Activated naive CD8-positive, alpha-beta T cell treated with anti-CD3 and anti-CD28 coated beads, Interleukin-2, amount 10 ng/mL, durations not matched to agents 7 days and 5 days (primary cell): ENCODE data around the gene EFCAB9. TPM values are rescaled to one million over a fixed set of nuclear protein-coding genes. Genes with fewer than 3 reads are reported as not detected.
"Not testable (repeated sequence)": the region's sequence is repeated elsewhere in the genome, so short reads cannot be mapped to it uniquely, and the experiment has no call there.

Source experiments
- ATAC-seq: fragments of 150-1000 bp; cut with Tn5 transposase; one replicate; pipeline ENCODE4 v1.10.0; 2021; ENCODE audit warnings: low read depth, moderate library complexity
- POLR2A ChIA-PET: fragments of 350-600 bp; sonication (Branson Sonifier 250); formaldehyde crosslinking; loops from one replicate; lab custom pipeline; 2021; ENCODE audit warnings: antibody characterized with exemption; lab: Charles Lee
- DNase-seq: peaks from one replicate; pipeline ENCODE4 v3.0.0; 2021
- H3K27ac Mint-ChIP-seq: one replicate; pipeline ENCODE4 v1.8.0; 2022; ENCODE audit warnings: mild to moderate bottlenecking, mixed read lengths
- H3K27me3 Mint-ChIP-seq: one replicate; pipeline ENCODE4 v1.8.0; 2022; ENCODE audit warnings: mild to moderate bottlenecking, moderate library complexity, mixed read lengths
- H3K36me3 Mint-ChIP-seq: one replicate; pipeline ENCODE4 v1.8.0; 2021; ENCODE audit warnings: mild to moderate bottlenecking, mixed read lengths
- H3K4me1 Mint-ChIP-seq: one replicate; pipeline ENCODE4 v1.8.0; 2021; ENCODE audit warnings: mixed read lengths
- H3K4me3 Mint-ChIP-seq: one replicate; pipeline ENCODE4 v1.8.0; 2022; ENCODE audit warnings: mild to moderate bottlenecking, moderate library complexity, mixed read lengths
- H3K9me3 Mint-ChIP-seq: one replicate; pipeline ENCODE4 v1.8.0; 2021; ENCODE audit warnings: mixed read lengths
- total RNA-seq, 2 experiments: library from RNA; stranded (reverse); gene quantifications; one replicate each; pipeline ENCODE4 v1.2.3, GENCODE V29; 2021

EFCAB9 gene
- total RNA-seq, 2 experiments from 2014 or later = not detected

DNA sequence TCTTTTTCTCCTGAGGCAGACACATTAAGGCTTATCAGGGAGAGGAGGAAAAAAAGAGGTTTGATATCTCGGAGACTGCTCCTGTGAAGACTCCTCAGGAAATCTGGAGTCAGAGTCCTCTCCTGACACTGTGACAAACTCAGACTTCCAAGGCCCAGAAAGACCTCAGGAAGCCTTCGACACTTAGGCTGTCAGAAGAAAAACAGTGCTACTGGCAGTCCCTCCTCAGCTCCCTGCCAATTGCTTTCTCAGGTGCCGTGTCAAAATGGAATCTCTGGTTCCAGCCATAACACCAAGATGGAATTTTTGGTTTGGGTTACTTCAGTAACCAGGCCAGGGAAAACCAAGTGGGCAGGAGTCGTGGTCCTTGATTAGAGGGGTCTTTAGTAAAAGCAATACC is 10.1 kb upstream of the EFCAB9 start:
- DNase-seq = peak; percentile 19
- H3K4me3 Mint-ChIP-seq = peak overlapping the region; percentile 97
- no peaks in the 10 kb centered on the region for H3K9me3 Mint-ChIP-seq
- peaks cover 47% of the 10 kb centered on the region for H3K4me1 Mint-ChIP-seq
- H3K36me3 Mint-ChIP-seq = peaks cover 45% of the 10 kb centered on the region
- ATAC-seq = no peak
- POLR2A ChIA-PET = interaction anchor here (1.7 to 8.2 kb wide), 3 partner anchors 8 to 71 kb away, joined by 3 to 407 read pairs (median 156); no protein-coding TSS in a partner anchor
- peak overlapping the region; percentile 94 for H3K27ac Mint-ChIP-seq
- no peaks in the 10 kb centered on the region for H3K27me3 Mint-ChIP-seq

DNA sequence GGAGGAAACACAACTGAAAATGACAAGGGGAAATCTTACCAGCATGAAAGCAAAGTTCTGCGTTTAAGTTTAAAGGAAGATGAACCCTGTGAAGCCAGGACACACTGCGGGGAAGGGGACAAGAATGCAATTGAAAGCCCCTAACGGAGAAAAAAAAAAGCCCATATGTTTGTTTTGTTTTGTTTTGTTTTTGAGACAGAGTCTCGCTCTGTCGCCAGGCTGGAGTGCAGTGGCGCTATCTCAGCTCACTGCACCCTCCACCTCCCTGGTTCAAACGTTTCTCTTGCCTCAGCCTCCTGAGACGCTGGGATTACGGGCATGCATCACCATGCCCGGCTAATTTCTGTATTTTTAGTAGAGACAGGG is 8.9 kb upstream of the EFCAB9 start:
- POLR2A ChIA-PET = interaction anchor here (0.7 to 8.2 kb wide), 7 partner anchors 9 to 179 kb away, joined by 3 to 407 read pairs (median 14); partner anchors contain the start of gene FBXW11
- DNase-seq = no peak
- Mint-ChIP-seq H3K9me3 (no peaks in the 10 kb centered on the region), H3K36me3 (peaks cover 42% of the 10 kb centered on the region), H3K4me3 (peak overlapping the region; percentile 97), H3K4me1 (peaks cover 43% of the 10 kb centered on the region), H3K27me3 (peaks cover 4% of the 10 kb centered on the region), H3K27ac (peak overlapping the region; percentile 94)
- no peak for ATAC-seq

DNA sequence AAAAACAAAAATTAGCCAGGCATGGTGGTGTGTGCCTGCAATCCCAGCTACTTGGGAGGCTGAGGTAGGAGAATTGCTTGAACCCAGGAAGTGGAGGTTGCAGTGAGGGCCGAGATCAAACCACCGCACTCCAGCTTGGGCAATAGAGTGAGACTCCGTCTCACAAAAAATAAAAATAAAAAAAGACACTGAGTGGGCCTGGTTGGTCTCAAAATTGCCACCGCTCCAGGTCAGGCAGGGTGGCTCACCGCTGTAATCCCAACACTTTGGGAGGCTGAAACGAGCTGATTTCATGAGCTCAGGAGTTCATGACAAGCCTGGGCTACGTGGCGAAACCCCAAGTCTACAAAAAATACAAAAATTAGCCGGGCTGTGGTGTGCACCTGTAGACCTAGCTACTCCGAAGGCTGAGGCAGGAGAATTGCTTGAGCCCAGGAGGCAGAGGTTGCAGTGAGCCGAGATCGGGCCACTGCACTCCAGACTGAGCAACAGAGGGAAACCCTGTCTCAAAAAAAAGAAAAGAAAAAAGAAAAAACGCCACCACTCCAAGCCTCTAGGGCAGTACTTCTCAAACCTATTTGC is 7.8 kb upstream of the EFCAB9 start:
- Mint-ChIP-seq H3K27me3 (peaks cover 4% of the 10 kb centered on the region), H3K36me3 (peaks cover 36% of the 10 kb centered on the region), H3K9me3 (no peaks in the 10 kb centered on the region), H3K27ac (peak overlapping the region; percentile 94), H3K4me1 (peaks cover 35% of the 10 kb centered on the region), H3K4me3 (peak overlapping the region; percentile 97)
- no peak for DNase-seq
- ATAC-seq = no peak
- POLR2A ChIA-PET = interaction anchor here (1.0 to 8.2 kb wide), 13 partner anchors 11 to 798 kb away, joined by 3 to 407 read pairs (median 4); partner anchors contain the start of genes FBXW11 and NPM1

DNA sequence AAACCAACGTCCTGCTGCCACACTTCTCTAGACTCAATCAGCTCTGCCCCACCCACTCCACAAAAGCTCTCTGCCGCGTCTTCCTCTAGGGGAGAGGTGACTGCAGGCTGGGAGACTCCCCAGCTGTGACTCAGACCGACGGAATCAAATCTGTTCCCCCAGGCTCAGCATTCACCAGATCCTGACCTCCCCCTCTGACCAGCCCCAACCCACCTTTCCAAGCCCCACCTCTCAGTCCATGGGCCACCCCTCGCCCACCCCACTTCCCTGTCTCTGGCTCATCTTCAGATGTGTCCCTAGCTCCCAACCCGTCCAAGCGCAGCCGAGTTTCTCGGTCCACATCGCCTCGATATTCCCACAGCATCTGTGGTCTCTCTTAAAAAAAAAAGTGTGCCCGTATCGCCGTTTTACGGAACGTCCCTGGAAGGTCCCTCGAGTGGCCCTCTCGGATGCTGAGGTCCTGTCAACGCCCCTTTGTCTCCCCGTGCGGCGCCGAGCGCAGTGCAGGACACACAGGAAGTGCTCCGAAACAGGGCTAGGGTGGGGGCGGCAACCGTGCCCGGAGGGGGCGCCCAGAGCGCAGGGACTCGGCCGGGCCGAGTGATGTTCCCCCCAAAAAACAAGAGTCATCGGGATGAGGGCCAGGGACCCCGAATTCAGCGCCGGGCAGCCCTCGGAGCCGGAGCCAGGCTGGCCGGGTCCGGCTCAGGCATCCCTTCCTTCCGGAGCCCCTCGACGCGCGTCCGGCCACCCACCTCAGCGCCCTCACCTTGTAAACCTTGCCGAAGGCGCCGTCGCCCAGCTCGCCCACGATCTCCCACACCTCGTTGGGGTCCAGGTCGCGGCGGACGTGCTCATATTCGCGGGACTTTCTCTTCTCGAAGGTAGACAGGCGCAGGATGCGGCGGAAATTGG is 6.6 kb upstream of the EFCAB9 start:
- H3K27me3 Mint-ChIP-seq = peaks cover 6% of the 10 kb centered on the region
- no peaks in the 10 kb centered on the region for H3K9me3 Mint-ChIP-seq
- peaks cover 33% of the 10 kb centered on the region for H3K36me3 Mint-ChIP-seq
- POLR2A ChIA-PET = interaction anchor here (0.7 to 8.2 kb wide), 14 partner anchors 12 to 799 kb away, joined by 3 to 407 read pairs (median 6); partner anchors contain the start of genes FBXW11, NPM1 and UBTD2
- peak; percentile 35 for ATAC-seq
- peak; percentile 78 for DNase-seq
- peaks cover 33% of the 10 kb centered on the region for H3K4me1 Mint-ChIP-seq
- peak overlapping the region; percentile 97 for H3K4me3 Mint-ChIP-seq
- peak overlapping the region; percentile 94 for H3K27ac Mint-ChIP-seq

DNA sequence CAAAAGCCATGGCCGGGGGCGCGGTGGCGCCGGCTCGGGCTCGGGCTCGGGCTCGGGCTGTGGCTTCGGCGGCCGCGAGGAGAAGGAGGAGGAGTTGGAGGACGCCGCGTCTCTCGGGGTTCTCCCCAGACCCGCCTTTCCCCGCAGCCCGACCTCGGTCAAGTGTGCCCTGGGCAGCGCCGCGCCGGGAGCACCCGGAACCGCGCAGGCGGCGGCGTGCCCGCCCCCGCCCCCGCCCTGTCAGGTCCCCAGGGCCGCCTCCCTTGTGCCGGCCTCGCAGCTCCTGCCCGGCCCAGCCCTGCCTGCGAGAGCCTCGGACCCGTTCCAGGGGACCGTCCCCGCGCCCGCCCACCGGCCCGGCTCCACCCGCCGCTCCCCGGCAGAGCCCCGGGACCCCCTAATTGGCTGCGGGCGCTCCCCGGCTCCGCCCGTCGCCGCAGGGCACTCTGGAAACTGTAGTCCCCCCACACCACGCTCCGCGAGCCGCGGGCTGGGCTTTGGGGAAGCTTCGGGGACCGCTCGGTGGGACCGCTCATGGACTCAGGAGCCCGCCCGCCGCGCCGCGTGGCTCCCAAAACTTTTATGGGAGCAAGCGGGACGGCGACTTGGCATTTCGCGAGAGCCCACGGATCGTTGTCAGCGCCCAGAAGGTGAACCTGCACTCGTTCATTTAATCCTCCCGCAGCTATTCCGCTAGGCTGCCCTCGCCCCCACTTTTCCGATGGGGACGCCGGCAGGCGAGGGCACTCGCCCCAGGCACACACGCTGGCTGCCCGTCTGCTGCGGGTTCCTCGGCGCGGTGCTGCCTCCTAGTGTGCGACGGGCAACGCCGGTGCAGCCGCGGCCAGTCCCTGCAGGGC is 5.7 kb upstream of the EFCAB9 start, which contains the start of gene STK10:
STK10 (minus strand) TSS at position 192 of the 860 bp plus-strand sequence; CDS start at position 10, 182 bp downstream.
- peaks cover 6% of the 10 kb centered on the region for H3K27me3 Mint-ChIP-seq
- ATAC-seq (peak; percentile 84), DNase-seq (peak; percentile 94)
- H3K4me3 Mint-ChIP-seq = peak within 1 kb of the TSS; percentile 97
- peak within 1 kb of the TSS; percentile 94 for H3K27ac Mint-ChIP-seq
- H3K4me1 Mint-ChIP-seq = peaks cover 29% of the 10 kb centered on the region
- peaks cover 26% of the 10 kb centered on the region for H3K36me3 Mint-ChIP-seq
- no peaks in the 10 kb centered on the region for H3K9me3 Mint-ChIP-seq
- POLR2A ChIA-PET = interaction anchor here (1.0 to 8.2 kb wide), 10 partner anchors 13 to 647 kb away, joined by 3 to 407 read pairs (median 6); partner anchors contain the start of gene FBXW11

DNA sequence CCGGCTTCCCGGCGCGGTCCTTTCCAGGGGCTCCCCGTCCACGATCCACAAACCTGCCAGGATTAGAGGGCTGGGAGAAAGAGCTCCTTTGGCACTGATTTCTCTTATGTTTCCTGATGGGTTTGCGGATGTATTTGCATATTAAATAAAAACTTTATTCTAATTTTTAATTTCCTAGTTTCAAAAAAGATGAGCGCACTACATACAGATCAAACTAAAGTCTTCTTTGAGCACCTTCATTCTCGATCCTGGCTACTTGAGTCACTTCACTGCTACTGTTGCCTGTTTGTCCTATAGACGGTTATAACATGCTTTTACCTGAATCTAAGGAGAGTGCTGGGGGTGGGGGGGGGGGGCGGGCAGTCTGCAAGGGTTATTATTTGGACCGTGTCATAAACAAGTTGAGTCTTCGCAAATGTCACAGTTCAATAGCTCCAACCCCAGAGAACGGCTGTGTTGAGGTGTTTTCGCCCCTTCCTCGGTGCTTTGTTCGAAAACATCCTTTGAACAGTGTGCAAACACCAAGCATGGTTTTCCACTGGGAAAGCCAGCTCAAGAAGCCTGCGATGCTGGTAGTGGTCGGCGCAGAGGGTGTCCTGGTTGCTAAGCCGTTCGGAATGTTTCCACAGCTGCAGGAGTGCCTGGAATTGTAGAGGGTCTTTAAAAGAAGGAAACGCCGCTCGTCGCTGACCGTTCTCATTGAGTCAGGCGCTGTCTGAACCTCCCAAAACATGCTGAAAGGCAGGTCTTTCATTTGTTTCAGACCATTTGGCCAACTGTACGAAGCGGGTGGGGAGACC is 4.9 kb upstream of the EFCAB9 start:
- peaks cover 23% of the 10 kb centered on the region for H3K4me1 Mint-ChIP-seq
- H3K36me3 Mint-ChIP-seq = peaks cover 25% of the 10 kb centered on the region
- POLR2A ChIA-PET = interaction anchor here (1.2 to 8.2 kb wide), 7 partner anchors 13 to 183 kb away, joined by 3 to 407 read pairs (median 5); partner anchors contain the start of gene FBXW11
- ATAC-seq (no peak), DNase-seq (no peak)
- no peaks in the 10 kb centered on the region for H3K9me3 Mint-ChIP-seq
- H3K27ac Mint-ChIP-seq = peak overlapping the region; percentile 79
- peak overlapping the region; percentile 97 for H3K4me3 Mint-ChIP-seq
- peaks cover 6% of the 10 kb centered on the region for H3K27me3 Mint-ChIP-seq

DNA sequence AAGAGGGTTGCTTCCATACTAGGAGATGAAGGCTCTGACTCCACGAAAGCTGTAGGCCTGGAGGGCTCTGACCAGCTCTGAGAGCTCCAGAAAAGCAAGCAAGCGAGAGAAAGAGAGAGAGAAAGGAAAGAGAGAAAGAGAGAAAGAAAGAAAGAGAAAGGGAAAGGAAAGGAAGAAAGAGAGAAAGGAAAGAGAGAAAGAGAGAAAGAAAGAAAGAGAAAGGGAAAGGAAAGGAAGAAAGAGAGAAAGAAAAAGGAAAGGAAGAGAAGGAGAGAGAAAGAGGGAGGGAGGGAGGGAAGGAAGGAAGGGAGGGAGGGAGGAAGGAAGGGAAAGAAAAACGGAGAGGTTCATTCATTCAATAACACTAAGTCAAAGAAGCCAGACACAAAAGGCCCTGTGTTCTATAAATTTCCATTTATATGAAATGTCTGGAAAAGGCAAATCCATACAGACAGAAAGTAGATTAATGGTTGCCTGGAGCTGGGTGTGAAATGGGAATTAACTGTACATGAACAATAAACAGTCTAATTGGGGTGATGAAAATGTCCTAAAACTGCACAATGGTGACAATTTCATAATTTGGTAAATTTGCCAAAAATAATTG is 4.2 kb upstream of the EFCAB9 start:
- H3K27me3 Mint-ChIP-seq = peaks cover 6% of the 10 kb centered on the region
- DNase-seq (no peak), ATAC-seq (no peak)
- H3K4me1 Mint-ChIP-seq = peaks cover 18% of the 10 kb centered on the region
- no peak overlapping the region for H3K27ac Mint-ChIP-seq
- POLR2A ChIA-PET = interaction anchor here (8.2 kb wide), 1 partner anchor 14 kb away, joined by 407 read pairs; no protein-coding TSS in a partner anchor
- peaks cover 23% of the 10 kb centered on the region for H3K36me3 Mint-ChIP-seq
- H3K4me3 Mint-ChIP-seq = no peak overlapping the region
- no peaks in the 10 kb centered on the region for H3K9me3 Mint-ChIP-seq

DNA sequence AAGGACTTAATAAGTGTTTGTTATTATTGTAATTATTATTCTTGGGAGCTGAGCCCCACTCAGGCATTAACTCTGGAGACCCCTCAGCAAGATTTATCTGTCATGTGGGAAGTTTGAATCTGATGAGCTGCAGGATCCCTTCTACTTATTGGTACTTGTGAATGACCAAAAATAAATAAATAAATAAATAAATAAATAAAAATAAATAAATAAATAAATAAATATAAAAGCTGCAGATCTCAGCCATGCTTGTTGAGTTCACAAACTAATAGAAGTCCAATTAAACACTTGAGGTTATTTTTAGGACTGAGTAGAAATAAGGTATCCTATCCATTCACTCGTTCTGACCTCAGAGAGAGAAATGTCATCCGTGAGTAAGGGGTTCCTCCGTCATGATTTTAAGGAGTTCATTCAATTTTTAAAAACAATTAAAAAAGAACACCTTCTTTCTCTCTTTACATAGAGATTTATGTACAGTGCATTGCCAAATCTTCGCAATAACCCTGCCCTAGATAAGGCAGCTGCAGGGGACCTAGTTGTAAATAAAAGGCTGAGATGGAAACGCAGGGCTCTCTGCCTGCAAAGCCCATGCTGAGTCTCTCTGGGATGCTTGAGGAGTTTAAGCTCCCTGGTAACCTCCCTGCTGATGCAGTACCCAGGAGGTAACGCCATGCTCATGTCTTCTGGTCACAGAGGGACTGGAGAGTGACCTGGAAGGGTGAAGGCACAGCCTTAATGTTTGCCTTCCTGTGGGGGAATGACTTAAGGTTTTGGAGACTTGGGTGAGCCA is 1.2 kb downstream of the EFCAB9 start:
- ATAC-seq = no peak
- peaks cover 14% of the 10 kb centered on the region for H3K27me3 Mint-ChIP-seq
- H3K27ac Mint-ChIP-seq = no peak overlapping the region
- no peaks in the 10 kb centered on the region for H3K36me3 Mint-ChIP-seq
- POLR2A ChIA-PET = no interaction called here
- DNase-seq = no peak
- peaks cover 2% of the 10 kb centered on the region for H3K9me3 Mint-ChIP-seq
- no peak overlapping the region for H3K4me3 Mint-ChIP-seq
- H3K4me1 Mint-ChIP-seq = peaks cover 2% of the 10 kb centered on the region

DNA sequence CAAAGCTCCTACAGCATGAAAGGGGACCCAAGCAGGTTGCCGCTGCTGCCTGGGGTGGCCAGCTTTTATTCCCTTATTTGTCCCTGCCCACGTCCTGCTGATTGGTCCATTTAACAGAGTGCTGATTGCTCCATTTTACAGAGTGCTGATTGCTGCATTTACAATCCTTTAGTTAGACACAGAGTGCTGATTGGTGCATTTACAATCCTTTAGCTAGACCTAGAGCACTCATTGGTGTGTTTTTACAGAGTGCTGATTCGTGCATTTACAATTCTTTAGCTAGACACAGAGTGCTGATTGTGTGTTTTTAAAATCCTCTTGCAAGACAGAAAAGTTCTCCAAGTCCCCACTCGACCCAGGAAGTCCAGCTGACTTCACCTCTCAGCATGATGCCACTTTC is 3.8 kb downstream of the EFCAB9 start:
- H3K9me3 Mint-ChIP-seq, ATAC-seq, H3K4me1 Mint-ChIP-seq, H3K36me3 Mint-ChIP-seq, POLR2A ChIA-PET, H3K4me3 Mint-ChIP-seq, H3K27ac Mint-ChIP-seq, DNase-seq: not testable (repeated sequence)
- peaks cover 11% of the 10 kb centered on the region for H3K27me3 Mint-ChIP-seq

DNA sequence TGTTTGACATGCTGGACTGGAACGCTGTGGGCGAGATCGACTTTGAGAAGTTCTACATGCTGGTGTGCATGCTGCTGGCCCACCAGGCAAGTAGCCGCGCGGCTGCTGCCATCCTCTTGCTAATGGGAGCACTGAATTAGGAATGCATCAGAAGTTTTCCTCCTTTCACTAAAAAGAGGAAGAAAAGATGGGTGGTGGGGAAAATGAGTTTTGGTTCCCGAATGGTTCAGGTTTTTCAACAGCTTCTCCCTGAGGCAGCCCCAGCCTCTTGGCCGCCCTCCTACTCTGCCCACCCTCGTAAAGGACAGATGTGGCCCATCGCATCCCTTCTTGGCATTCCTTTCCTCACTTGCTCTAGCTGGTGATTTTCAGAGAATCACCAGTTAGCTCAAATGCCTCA is 5.5 kb downstream of the EFCAB9 start:
- peaks cover 2% of the 10 kb centered on the region for H3K4me1 Mint-ChIP-seq
- no peak overlapping the region for H3K27ac Mint-ChIP-seq
- peaks cover 2% of the 10 kb centered on the region for H3K9me3 Mint-ChIP-seq
- ATAC-seq (no peak), DNase-seq (no peak)
- peaks cover 11% of the 10 kb centered on the region for H3K27me3 Mint-ChIP-seq
- no peak overlapping the region for H3K4me3 Mint-ChIP-seq
- H3K36me3 Mint-ChIP-seq = no peaks in the 10 kb centered on the region
- POLR2A ChIA-PET = interaction anchor here (0.5 kb wide), 1 partner anchor 93 kb away, joined by 3 read pairs; no protein-coding TSS in a partner anchor

DNA sequence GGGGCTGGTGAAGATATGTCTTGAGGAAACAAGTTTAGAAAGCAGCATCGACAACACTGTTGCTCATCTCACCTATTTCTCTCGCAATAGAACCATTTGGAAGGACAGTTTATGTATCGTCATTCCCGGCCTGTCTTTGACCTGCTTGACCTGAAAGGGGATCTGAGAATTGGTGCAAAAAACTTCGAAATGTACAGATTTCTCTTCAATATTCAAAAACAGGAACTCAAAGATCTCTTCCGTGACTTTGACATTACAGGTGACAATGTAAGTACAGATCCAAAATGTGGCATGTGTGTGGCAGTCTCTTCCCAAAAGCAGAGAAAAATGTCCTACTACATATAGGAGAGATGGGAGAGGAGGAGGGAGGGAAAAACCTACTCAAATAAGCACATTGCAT is 6.5 kb downstream of the EFCAB9 start:
- Mint-ChIP-seq H3K9me3 (peaks cover 2% of the 10 kb centered on the region), H3K4me3 (no peak overlapping the region), H3K4me1 (peaks cover 2% of the 10 kb centered on the region), H3K36me3 (no peaks in the 10 kb centered on the region), H3K27ac (no peak overlapping the region), H3K27me3 (peaks cover 11% of the 10 kb centered on the region)
- ATAC-seq (no peak), DNase-seq (no peak)
- POLR2A ChIA-PET = interaction anchor here (0.6 kb wide), 1 partner anchor 114 kb away, joined by 3 read pairs; no protein-coding TSS in a partner anchor
